K562 (cell line): ENCODE results near the gene SH3TC1. TPM values are rescaled to one million over a fixed set of nuclear protein-coding genes. Genes with fewer than 3 reads are reported as not detected.

Experiments
- ATAC-seq: fragments of 200-7000 bp; cut with Tn5 transposase; 3 replicates; pipeline ENCODE4 v1.9.1; 2020; ENCODE audit warnings: moderate library complexity
- BruUV-seq: library from RNA; stranded (reverse); fragments of 400-500 nt; replicated peaks from 2 replicates; lab custom pipeline; 2021; lab: Mats Ljungman, UMichigan
- CTCF ChIA-PET: fragments of 300-600 bp; formaldehyde crosslinking; extraction: SDS; loops from one replicate; lab custom pipeline; 2021; ENCODE audit warnings: low intra/inter-chr PET ratio; lab: Yijun Ruan, JAX
- POLR2A ChIA-PET: fragments of 300-600, 350-650 bp; sonication (Branson Sonifier 250); formaldehyde crosslinking; extraction: SDS; loops from one replicate; lab custom pipeline; 2021; ENCODE audit warnings: antibody characterized with exemption, inconsistent platforms; lab: Yijun Ruan, JAX
- DNase-seq, 4 experiments: peaks; one replicate each; pipeline versions ENCODE4 v3.0.0 to v3.0.0-alpha.2; 2011 to 2018; ENCODE audit warnings: low spot score in 3 of 4, mixed read lengths in 3 of 4; ENCODE audit errors: extremely low read depth in 1 of 4
- FAIRE-seq: peaks from 2 replicates; lab custom pipeline; 2011; peaks lifted over from hg19 to GRCh38; lab: Jason Lieb, UNC
- H2AFZ ChIP-seq: 2 replicates; pipeline ENCODE4 v1.6.0; 2011; ENCODE audit warnings: low read depth, low read length, control low read depth, inconsistent platforms
- H3K27ac ChIP-seq: fragments of 200-600 bp; 3 replicates; pipeline ENCODE4 v1.8.0; 2011; ENCODE audit warnings: low read depth, mild to moderate bottlenecking, control low read depth, inconsistent platforms, low read length, moderate library complexity, mixed read lengths; ENCODE audit errors: extremely low read depth
- H3K27me3 ChIP-seq, 2 experiments: fragments of 300-600 bp in 1 of 2; 2 replicates in 1 of 2; 3 replicates in 1 of 2; pipeline versions ENCODE4 v1.6.0 to v1.8.0; 2011; ENCODE audit warnings: inconsistent platforms in 2 of 2, low read length in 2 of 2, mild to moderate bottlenecking in 1 of 2, mixed read lengths in 1 of 2, moderate library complexity in 1 of 2; ENCODE audit not compliant: control insufficient read depth in 2 of 2, insufficient read depth in 2 of 2
- H3K36me3 ChIP-seq: fragments of 300-600 bp; 3 replicates; pipeline ENCODE4 v1.8.0; 2011; ENCODE audit warnings: mild to moderate bottlenecking, low read length, inconsistent platforms; ENCODE audit not compliant: control insufficient read depth, insufficient read depth
- H3K4me1 ChIP-seq, 2 experiments: fragments of 200-600 bp in 1 of 2; replicated peaks in 1 of 2; 2 replicates in 1 of 2; 3 replicates in 1 of 2; pipeline versions ENCODE4 v1.5.1 to v1.8.0; 2011; ENCODE audit warnings: inconsistent platforms in 2 of 2, low read length in 2 of 2, mild to moderate bottlenecking in 1 of 2, mixed read lengths in 1 of 2, moderate library complexity in 1 of 2; ENCODE audit not compliant: control insufficient read depth in 2 of 2, insufficient read depth in 2 of 2
- H3K4me2 ChIP-seq: 2 replicates; pipeline ENCODE4 v1.6.1; 2011; ENCODE audit warnings: low read length, control low read depth, inconsistent platforms, mixed read lengths; ENCODE audit not compliant: insufficient read depth
- H3K4me3 ChIP-seq: fragments of 200-600 bp; sonication (generic), shearing (Covaris generic); 2 replicates; pipeline ENCODE4 v1.5.1; 2016; ENCODE audit warnings: control low read depth, inconsistent platforms
- H3K79me2 ChIP-seq: fragments of 200-600 bp; 3 replicates; pipeline ENCODE4 v1.8.0; 2011; ENCODE audit warnings: low read length, inconsistent platforms; ENCODE audit not compliant: control insufficient read depth, insufficient read depth
- H3K9ac ChIP-seq, 2 experiments: 2 replicates each; pipeline versions ENCODE4 v1.6.0 to v1.6.1; 2011; ENCODE audit warnings: low read depth in 2 of 2, low read length in 2 of 2, control low read depth in 1 of 2, inconsistent platforms in 1 of 2, mild to moderate bottlenecking in 1 of 2, mixed read lengths in 1 of 2; ENCODE audit not compliant: insufficient read depth in 1 of 2
- H3K9me1 ChIP-seq: one replicate; pipeline ENCODE4 v1.6.0; 2011; ENCODE audit warnings: inconsistent platforms, mild to moderate bottlenecking, low read length, moderate library complexity; ENCODE audit not compliant: control insufficient read depth, insufficient read depth
- H3K9me3 ChIP-seq: replicated peaks from 2 replicates; pipeline ENCODE4 v1.5.1; 2011; ENCODE audit warnings: low read depth, low read length, inconsistent platforms; ENCODE audit not compliant: control insufficient read depth, insufficient read depth
- H4K20me1 ChIP-seq: replicated peaks from 2 replicates; pipeline ENCODE4 v1.6.1; 2011; ENCODE audit warnings: low read length, inconsistent platforms, mixed read lengths; ENCODE audit not compliant: control insufficient read depth, insufficient read depth
- BRD4 ChIP-seq: fragments of 200-600 bp; sonication (generic); IDR thresholded peaks from 2 replicates; pipeline ENCODE4 v1.6.1; 2017; ENCODE audit warnings: inconsistent platforms
- CBX1 ChIP-seq: sonication (generic); IDR thresholded peaks from 2 replicates; pipeline ENCODE4 v1.6.1; 2016; ENCODE audit warnings: antibody characterized with exemption, low read depth, mild to moderate bottlenecking
- CCAR2 ChIP-seq: fragments of 200-400 bp; formaldehyde crosslinking; IDR thresholded peaks from 2 replicates; pipeline ENCODE4 v1.6.1; 2017; ENCODE audit warnings: mild to moderate bottlenecking, low read depth, low read length
- ETV5 ChIP-seq: sonication (generic); formaldehyde crosslinking; IDR thresholded peaks from 2 replicates; pipeline ENCODE4 v1.4.0; 2020; ENCODE audit warnings: low read depth, mild to moderate bottlenecking, missing genetic modification reagents
- NFE2 ChIP-seq: IDR thresholded peaks from 2 replicates; pipeline ENCODE4 v1.6.1; 2014; ENCODE audit warnings: antibody characterized with exemption, low read depth
- RFX5 ChIP-seq: IDR thresholded peaks from 2 replicates; pipeline ENCODE4 v1.6.1; 2011; ENCODE audit warnings: low read depth, mild to moderate bottlenecking, improper control_type of control experiment, low read length
- TSC22D4 ChIP-seq: fragments of 450-650 bp; IDR thresholded peaks from 2 replicates; pipeline ENCODE4 v1.6.1; 2016; ENCODE audit warnings: missing genetic modification characterization, missing biosample characterization, control low read depth
- XRCC4 ChIP-seq: IDR thresholded peaks from one replicate; pipeline ENCODE4 v1.6.1; 2011; ENCODE audit not compliant: insufficient read depth, insufficient read length; ENCODE audit errors: extremely low read depth
- ZNF780A ChIP-seq: fragments of 250-450 bp; sonication (Bioruptor Pico); IDR thresholded peaks from 2 replicates; pipeline ENCODE4 v1.5.0; 2021; ENCODE audit warnings: mild to moderate bottlenecking
- WGBS: fragments of 100-300 bp; shearing (Covaris generic); methylation state at CpG from one replicate; pipeline ENCODE4 v1.1.6; 2016; ENCODE audit warnings: low coverage, mixed read lengths; ENCODE audit not compliant: insufficient coverage; ENCODE audit errors: missing lambda C conversion rate; 5-methylcytosine and 5-hydroxymethylcytosine counted together
- in situ Hi-C: fragments of 300-500 bp; cut with MboI; formaldehyde crosslinking; loops from 4 replicates; pipeline ENCODE4 v1.15.0; 2018; ENCODE audit warnings: inconsistent platforms, mixed read lengths
- intact Hi-C: fragments of 100-400 bp; cut with micrococcal nuclease; formaldehyde crosslinking; loops from 2 replicates; pipeline ENCODE4 v1.14.2; 2022
- polyA plus RNA-seq, 8 experiments: library from polyadenylated mRNA; depleted of rRNA in 4 of 8; stranded (reverse) in 5 of 8; unstranded in 3 of 8; fragments of >200 nt; fragmentation: Nextera tagmentation in 2 of 8; fragmentation: Illumina TruSeq in 1 of 8; extraction: Ambion mirVana in 2 of 8; extraction: Trizol in 1 of 8; gene quantifications; 2 replicates each; pipeline versions ENCODE4 v1.2.1 to v1.2.3, GENCODE V29; 2011 to 2014; ENCODE audit warnings: inconsistent platforms in 1 of 8, missing spikeins in 1 of 8
- total RNA-seq, 7 experiments: library from RNA; depleted of rRNA in 6 of 7; stranded (reverse); fragments of >200 nt in 6 of 7; fragmentation: Illumina TruSeq in 2 of 7; extraction: Trizol in 2 of 7; gene quantifications; 2 replicates each; pipeline versions ENCODE4 v1.2.1 to v1.2.3, GENCODE V29; 2011 to 2021; ENCODE audit warnings: low replicate concordance in 1 of 7
- TF ChIP-seq, protein P1 (sequence below): fragments of 450-650 bp; IDR thresholded peaks from 2 replicates; pipeline ENCODE4 v1.6.1; 2016
- TF ChIP-seq, protein P2 (sequence below): fragments of 450-650 bp; IDR thresholded peaks from 2 replicates; pipeline ENCODE4 v1.6.1; 2014; ENCODE audit warnings: low read depth, mild to moderate bottlenecking, moderate library complexity, borderline replicate concordance

SH3TC1 gene
- total and polyA plus RNA-seq, 9 of the 15 experiments (the other 6 are each of a cell fraction or from before 2014, with no cell fraction given), result 0.04 to 2.1 (median 0.48) TPM; not detected in 1

DNA sequence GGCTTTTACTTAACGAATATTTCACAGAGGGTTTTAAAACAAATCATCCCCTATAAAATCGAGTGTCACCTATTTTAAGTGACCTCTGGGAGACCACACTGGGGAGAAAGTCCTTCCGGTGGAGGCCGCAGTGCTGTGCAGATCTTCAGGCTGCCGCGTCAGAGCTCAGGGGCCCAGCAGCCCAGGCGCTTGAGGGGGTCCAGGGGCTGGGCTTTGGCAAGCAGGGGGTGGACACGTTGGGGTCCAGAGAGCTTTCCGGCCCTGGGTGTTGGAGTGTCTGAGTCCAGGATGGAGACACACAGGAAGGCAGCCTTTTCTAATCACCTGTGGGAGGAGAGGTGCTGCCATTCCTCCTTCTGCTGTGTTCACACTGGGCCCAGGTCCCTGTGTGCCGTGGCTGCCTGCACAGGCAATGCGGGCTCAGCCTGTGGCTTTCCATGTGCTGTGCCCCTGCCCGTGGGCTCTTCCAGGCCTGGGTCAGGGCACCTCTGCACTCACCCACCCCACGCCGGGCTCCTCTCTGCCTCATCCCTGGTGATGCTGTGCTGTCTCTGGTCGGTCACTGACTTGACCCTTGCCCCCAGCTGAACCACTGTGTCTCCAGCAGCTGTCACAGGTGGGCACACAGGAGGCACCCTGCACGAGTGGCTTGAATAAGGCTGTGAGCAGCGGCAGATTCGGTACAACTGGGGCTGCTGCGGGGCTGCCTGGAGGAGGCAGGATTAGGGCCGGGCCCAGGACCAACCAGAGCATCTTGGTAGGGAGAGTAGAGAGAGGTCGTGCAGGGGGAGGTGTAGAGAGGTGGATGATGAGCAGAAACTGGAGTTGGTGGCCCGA lies 80.4 kb downstream of the SH3TC1 start:
- H3K4me1 ChIP-seq, result peaks cover 0 to 35% of the 10 kb centered on the region in 2 experiments; a peak in 2 of 5 replicates
- ChIA-PET CTCF (no interaction called here), POLR2A (interaction anchor here (0.9 kb wide), 1 partner anchor 11 kb away, joined by 3 read pairs; no protein-coding TSS in a partner anchor)
- H3K9me1 ChIP-seq, result no peaks in the 10 kb centered on the region
- BruUV-seq, result no TSS peak
- H4K20me1 ChIP-seq, result no peaks in the 10 kb centered on the region; the same call in 1 of the 2 replicates
- peaks cover 0 to 58% of the 10 kb centered on the region in 2 experiments; a peak in 3 of 5 replicates for H3K27me3 ChIP-seq
- no peak overlapping the region for H3K9ac ChIP-seq
- DNase-seq, result no peak
- no peak overlapping the region for H3K4me2 ChIP-seq
- intact Hi-C loops (no loop called here), in situ Hi-C loops (no loop called here)
- H2AFZ ChIP-seq, result no peak overlapping the region
- no peaks in the 10 kb centered on the region for H3K79me2 ChIP-seq
- 35% methylated on average over 20 of the region's 22 CpGs for WGBS
- no peaks in the 10 kb centered on the region for H3K36me3 ChIP-seq
- no peak for ATAC-seq
- H3K9me3 ChIP-seq, result no peaks in the 10 kb centered on the region
- no peak for FAIRE-seq
- H3K4me3 ChIP-seq, result no peak overlapping the region
- TF ChIP-seq XRCC4, result no peak
- TF ChIP-seq CBX1, result no peak
- TF ChIP-seq BRD4, result no peak
- TF ChIP-seq, protein P1, sequence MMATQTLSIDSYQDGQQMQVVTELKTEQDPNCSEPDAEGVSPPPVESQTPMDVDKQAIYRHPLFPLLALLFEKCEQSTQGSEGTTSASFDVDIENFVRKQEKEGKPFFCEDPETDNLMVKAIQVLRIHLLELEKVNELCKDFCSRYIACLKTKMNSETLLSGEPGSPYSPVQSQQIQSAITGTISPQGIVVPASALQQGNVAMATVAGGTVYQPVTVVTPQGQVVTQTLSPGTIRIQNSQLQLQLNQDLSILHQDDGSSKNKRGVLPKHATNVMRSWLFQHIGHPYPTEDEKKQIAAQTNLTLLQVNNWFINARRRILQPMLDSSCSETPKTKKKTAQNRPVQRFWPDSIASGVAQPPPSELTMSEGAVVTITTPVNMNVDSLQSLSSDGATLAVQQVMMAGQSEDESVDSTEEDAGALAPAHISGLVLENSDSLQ, result no peak
- TF ChIP-seq NFE2, result no peak
- TF ChIP-seq TSC22D4 (tag), result no peak
- TF ChIP-seq RFX5, result no peak
- TF ChIP-seq CCAR2, result no peak
- no peak for TF ChIP-seq ETV5 (CRISPR knock-in tag)
- no peak for TF ChIP-seq ZNF780A (CRISPR knock-in tag)
- TF ChIP-seq, protein P2, sequence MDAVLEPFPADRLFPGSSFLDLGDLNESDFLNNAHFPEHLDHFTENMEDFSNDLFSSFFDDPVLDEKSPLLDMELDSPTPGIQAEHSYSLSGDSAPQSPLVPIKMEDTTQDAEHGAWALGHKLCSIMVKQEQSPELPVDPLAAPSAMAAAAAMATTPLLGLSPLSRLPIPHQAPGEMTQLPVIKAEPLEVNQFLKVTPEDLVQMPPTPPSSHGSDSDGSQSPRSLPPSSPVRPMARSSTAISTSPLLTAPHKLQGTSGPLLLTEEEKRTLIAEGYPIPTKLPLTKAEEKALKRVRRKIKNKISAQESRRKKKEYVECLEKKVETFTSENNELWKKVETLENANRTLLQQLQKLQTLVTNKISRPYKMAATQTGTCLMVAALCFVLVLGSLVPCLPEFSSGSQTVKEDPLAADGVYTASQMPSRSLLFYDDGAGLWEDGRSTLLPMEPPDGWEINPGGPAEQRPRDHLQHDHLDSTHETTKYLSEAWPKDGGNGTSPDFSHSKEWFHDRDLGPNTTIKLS, result no peak
- H3K27ac ChIP-seq, result no peak overlapping the region
